Activated CD4-positive, CD25-positive, alpha-beta regulatory T cell treated with anti-CD3 and anti-CD28 coated beads, Interleukin-2, amount 50 U/mL, for 16 hours (primary cell): ENCODE data around the gene LBX1.

Experiments used
- DNase-seq: peaks from one replicate; pipeline ENCODE4 v3.0.0-alpha.2; 2020; ENCODE audit warnings: low read depth, low spot score

Gene LBX1

DNA sequence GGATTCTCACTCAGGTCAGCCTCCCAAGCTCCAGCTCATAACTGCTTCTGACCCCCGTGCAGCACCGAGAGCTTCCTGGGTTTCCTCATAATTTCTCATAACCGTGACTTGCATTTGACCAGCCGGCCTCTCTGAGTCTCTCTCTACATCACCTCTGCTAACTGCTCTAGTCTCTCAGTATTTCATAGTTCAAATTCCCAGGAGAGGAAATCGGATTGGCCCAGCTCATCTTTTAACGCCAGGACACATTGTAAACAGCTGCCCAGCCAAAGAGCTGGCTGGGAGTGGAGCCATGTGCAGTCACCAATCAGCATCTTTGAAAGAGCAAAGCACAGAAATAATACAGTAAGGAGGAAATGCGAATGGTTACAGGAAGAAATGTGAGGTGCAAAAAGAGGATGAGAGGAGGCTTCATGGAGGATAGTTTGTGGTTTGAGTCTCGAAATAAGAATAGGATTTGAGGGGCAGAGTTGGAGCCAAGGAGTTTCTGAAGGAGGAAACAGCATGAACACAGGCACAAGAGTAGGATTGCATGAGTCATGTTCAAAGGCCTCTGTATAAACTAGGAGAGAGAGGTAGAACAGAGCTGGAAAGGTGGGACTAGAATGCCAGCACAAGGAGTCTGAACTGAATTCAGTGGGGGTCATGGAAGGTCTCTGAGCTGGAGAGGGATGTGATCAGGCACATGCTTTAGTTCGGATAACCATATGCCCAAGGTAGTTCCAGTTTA is 15.2 kb upstream of the LBX1 start:
- DNase-seq: no peak

GRCh38 chr10:101241840-101242707 is 12.8 kb upstream of the LBX1 start:
- no peak for DNase-seq

DNA sequence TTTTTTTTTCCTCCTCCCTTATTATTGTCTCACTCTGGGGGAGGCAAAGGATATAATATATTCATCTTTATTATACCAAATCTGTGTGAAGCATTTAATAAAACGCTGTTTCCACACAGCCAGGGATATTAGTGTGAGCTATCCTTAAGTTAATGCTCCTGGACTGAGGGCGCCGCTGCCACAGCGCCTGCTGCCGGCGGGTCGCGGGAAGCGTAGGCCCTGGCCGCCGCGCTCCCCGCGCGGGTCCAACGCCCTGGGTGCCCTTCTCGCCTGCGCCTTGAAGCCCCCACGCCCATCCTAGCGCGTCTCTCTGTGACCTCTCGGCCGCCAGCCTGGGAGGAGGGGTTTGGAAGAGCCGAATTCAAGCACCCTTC is 9.5 kb upstream of the LBX1 start:
- DNase-seq: no peak

DNA sequence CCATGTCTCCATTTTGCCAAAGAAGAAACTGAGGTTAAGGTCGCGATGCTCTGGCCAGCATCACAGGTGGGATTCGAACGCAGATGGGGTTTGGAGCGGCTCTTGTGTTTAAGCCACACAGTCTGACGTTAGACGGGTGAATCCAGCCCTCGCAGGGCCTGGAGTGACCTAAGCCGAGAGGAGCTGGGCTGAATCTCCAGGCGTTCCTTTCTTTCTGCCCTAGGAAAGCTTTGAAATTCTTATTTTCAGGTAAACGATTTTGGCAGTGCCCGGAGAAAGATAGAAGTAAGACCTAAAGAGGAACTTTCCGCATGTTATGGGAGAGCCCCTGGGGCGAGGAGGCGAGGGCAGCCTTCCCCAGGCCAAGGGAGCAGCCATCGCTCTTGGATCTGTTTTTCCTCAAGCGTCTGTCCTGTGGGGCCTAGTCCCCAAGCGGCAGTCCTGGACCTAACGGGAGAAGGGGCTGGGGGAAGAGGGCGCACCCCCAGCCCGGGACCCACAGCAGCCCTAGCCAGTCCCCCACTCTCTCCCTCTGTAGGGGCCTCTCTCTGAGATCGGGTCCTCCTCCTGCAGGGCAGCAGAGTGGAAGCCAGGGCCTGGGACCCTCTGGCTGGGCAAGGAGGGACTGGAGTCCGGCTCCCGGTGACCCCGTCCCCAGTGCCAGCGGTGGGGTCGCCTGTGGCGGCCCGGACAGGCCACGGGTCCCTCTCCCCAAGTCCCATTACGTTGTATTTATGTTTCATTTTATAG is 8.9 kb upstream of the LBX1 start:
- DNase-seq: no peak

DNA sequence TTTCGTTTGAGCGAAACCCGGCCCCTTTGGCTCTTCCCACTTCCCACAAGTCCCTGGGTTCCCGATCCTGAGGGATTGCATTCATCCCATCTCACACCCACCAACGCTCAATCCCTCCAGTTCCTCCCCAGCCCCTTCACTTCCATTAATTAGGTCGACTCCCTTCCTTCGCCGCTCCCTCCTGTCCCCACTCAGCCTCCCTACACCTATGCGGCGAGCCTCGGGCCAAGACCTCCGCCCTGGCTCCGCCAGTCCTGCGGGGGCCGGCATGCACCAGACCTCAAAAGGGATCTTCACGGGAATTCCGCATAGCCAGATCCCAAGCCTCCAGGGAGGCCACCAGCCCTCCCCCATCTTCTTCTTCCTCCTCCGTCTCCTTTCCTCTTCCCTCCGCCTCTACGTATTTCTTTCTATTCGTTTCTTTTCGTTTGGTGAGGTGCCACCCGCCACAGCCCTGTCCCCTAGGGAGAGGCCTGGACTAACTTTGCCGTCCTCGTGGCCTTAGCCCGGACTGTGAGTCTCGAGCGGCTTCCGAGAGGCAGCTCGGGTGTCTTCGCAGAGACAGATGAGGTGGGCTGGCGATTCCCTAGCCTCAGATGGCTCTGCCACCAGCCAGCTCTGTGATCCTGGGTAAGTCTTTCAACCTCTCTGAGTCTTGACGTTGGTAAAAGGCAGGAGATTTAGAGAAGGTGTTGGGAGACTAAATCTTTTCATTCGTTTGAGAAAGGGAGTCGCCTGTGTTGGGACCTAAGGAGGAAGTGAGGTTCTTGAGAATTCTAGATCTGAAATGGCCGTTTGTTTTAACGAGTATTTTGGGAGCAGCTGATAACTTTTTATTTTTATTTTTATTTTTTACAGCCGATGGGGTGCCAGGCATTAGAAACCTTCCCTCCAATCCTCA is 8.1 kb upstream of the LBX1 start:
- no peak for DNase-seq

DNA sequence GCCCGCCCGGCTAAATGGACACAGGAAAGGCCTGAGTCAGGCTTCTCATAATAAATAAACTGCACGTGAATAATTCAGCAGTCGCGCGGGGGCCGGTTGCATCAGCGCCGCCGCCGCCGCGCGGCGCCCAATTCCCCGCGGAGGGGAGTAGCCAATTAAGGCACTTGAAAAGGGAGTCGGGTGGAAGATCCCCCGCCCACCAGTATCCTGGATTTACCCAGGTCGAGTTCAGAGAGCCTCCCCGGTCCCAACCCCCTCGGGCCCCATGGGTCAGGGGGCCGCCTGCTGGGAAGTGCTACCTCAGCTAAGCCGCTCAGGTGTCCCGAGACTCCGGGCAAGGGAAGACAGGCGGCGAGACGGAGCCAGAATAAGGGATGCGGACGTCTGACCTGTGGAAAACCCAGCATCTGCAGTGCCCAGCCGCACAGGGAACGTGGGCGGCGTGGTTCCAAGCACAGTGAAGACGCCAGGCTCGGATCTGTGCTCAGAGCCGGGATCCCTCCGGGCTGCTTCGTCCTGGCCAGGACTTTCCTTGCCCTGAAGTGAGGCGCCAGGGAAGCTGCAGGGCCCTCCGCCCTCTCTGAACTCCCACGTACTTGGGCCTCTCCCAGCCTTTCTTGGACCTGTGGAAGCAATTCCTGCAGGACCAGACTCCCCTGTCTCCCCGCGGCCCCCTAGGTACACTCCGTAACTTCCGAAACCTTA is 7.3 kb upstream of the LBX1 start:
- DNase-seq: no peak

DNA sequence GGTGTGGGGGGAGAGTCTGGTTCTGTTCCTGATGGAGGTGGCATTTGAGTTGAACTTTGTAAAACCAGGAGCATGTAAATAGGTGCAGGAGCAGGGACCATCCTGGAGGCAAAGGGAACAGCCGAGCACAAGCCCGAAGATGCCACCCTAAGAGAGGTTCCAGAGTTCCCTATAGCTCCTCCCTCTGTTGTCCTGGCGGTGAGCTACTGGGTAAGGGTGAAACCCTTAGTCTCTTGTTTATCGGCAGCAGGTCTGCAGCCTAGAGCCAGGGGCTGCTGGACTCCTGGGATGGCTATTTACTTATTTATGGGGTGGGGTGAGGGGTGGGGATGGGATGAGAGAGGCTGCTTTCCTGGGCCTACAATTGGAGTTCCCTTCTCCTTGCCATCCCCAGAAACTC is 6.5 kb upstream of the LBX1 start:
- DNase-seq: no peak

DNA sequence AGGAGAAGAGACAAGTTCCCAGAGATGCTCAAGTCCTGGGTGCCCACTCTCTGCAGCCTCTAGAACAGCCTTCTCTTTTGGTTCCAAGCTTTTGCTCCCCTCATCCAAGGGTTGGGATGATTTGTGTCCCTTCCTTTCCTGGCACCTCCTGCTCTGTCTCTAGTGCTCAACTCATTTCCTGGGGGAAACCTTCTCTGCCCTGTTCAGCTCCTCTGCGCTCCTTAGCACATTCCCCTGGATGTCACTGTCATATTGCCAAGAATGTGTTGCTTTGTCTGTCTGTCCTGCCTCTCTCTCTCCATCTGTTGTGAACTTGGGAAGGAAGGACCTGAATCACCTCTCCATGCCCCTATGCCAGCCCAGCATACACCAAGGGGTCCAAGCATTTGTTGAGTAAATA is 5.1 kb upstream of the LBX1 start:
- DNase-seq: no peak

DNA sequence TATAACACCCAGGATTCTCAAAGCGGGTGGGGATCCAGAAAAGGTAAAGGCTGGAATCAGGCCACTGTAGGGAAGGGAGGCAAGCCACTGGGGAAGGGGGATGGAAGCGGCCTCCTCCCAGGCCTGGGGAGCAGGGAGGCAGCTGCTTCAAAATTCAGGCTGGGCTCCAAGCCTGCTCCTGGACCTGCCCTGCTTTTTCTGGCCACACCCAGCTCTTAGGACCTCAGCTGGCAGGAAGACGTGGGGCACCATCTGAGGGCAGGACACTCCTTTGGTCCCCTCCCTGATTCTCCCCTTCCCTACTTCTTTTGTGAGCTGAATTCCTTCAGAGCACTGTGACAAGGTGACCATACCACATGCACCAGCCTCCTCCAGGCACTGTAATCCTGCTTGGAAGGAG is 4.6 kb upstream of the LBX1 start:
- no peak for DNase-seq

GRCh38 chr10:101233443-101233842 is 4.2 kb upstream of the LBX1 start:
- DNase-seq: no peak

DNA sequence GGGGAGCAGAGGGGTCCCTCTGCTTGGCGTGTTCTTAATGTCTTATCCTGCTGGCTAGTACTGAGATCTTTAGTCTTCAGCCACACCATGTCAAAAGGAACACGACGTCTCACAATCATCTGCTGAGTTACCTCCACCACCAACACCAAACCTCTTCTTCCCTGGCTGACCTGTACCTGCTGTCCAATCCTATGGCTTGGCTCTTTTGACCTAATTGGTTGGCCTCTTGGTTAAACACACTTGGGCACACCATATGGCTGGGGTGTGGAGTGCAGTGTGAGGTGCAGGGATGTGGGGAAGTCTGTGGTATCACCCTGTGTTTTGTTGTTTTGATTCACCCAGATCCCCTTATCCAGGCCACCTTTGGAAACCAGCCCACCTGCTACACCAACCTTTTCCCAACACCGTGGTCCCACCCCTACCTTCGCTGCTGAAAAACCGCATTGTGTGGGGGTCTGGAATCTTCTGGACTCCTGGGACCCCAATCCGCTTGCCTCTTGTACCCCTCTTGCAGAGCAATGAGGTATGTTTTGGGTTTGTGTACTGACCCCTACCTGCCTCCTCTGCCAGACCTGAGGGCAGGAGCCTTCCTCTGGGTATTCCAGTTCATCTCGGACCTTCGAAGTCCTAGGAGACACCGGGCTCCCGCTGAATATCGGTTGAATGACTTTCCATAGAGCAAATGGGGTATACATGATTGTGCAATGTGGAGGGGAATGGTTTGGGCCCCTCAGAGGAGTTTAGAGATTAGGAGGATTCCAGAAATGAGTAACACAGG is 2.8 kb upstream of the LBX1 start:
- DNase-seq: no peak

DNA sequence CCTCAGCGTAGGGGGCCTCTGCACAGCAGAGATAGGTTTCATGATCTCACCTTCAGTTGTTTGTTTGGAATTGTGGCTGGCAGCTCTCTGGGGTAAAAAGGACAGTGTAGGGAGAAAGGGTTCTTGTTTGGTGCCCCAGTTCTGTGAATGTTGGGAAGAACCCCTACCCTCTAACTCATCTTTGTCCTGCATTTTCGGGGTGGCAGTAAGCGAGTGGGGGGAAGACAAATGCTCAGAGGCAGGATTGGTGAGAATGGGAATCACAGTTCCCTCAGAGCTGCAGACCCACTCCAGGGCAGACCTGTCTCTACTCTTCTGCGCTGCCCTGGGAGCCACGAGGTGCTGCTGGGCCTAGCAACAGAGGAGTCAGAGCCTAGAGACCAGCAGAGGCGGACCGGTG is 1.8 kb upstream of the LBX1 start:
- DNase-seq: no peak

- DNase-seq: no peak
Observed at GRCh38 chr10:101230183-101230917, 1.1 kb upstream of the LBX1 start.

DNA sequence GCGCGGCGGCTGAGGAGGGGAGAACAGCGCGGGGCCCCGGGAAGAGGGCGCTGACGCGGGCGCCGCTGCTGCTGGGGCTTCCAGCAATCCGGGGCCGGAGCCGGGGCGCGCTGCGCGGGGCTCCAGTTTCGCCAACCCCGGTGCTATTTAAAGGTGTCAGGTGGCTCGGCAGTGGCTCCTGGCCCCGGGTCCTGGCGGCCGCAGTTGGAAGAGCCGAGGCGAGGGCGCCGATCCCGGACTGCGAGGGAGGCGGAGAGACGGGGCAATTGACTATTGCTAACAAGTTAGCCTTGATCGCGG is 347 bp downstream of the LBX1 start:
- DNase-seq: no peak

GRCh38 chr10:101228153-101228965 is 904 bp downstream of the LBX1 start:
- DNase-seq: no peak

GRCh38 chr10:101227429-101228152 is 1.7 kb downstream of the LBX1 start:
- DNase-seq: no peak

DNA sequence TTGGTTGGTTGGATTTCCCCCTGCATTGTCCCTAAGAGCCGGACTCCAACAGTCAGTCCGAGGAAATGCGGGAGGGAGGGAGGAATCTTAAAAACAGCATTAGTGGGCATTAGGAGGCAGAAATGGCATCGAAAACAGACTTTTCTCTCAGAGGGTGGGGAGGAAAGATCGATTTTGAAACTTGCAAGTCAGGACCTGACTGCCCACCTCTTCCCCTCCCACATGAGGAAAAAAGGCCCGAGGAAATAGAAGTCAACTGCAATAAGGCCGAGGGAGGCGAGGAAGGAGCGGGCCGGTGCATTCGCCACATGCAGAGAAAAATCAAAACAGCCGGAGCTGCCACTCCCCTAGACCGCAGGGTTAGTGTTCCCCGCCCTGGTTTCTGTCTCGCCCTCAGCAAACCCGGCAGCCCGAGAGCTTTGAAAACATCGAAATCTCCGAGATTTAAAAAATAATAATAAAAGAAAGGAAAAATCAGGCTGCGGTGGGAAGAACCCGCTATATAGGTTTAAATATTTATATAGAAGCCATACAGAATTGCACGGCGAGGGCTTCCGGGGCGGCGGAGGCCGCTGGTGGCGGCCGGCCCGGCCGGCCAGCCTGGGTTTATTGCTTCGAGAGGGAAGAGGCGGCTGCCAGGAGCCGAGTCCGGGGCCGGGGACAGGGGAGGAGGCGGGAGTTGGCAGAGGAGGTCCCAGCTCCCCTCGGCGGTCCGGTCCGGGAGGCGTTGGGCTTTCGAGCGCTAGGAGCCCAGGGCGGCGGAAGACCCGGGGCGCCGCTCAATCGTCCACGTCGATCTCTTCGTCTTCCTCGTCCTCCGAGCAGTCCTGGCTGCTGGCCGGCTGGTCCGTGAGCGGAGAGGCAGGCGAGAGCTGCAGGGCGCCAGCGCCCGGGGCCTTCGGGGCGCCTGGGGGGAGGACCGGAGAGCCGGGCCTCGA is 2.5 kb downstream of the LBX1 start:
- DNase-seq: no peak
